ENCODE data around the gene FBXO9. TPM values are rescaled to one million over a fixed set of nuclear protein-coding genes. Genes with fewer than 3 reads are reported as not detected.
"Not testable (repeated sequence)": the region's sequence is repeated elsewhere in the genome, so short reads cannot be mapped to it uniquely, and the experiment has no call there.

The FBXO9 gene
- polyA plus RNA-seq, 1 of the 3 experiments (the other 2 are of a cell fraction): 61.9 TPM

DNA sequence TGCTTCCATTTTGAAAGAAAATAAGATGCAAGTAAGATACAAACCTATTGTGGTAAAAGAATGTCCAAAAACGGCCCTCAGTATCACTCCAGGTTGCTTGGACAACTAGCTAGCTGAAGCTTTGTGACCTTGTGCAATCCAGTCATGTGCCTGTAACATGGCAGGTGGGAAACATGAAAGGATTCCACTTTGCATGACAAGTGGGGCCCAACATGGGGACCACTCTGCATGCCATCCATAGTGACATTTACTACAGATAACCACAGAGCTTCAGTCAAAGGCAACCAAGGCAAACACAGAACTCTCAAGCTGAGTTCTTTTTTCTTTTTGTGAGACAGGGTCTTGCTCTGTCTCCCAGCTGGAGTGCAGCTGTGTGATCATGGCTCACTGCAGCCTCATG lies 15.8 kb upstream of the FBXO9 start (continued):
- TF ChIP-seq FOSL2 (IDR thresholded peaks at IDR 0.05; ENCODE audit: borderline replicate concordance, low read depth) (no peak), EP300 (IDR thresholded peaks at IDR 0.05; ENCODE audit: borderline replicate concordance in 1 of 2, low read depth in 1 of 2, low read length in 1 of 2) (no peak), RFX5 (IDR thresholded peaks at IDR 0.05; ENCODE audit: low read length) (no peak)
- TF ChIP-seq, protein P1, sequence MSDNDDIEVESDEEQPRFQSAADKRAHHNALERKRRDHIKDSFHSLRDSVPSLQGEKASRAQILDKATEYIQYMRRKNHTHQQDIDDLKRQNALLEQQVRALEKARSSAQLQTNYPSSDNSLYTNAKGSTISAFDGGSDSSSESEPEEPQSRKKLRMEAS (IDR thresholded peaks at IDR 0.05; ENCODE audit: low read depth): no peak

DNA sequence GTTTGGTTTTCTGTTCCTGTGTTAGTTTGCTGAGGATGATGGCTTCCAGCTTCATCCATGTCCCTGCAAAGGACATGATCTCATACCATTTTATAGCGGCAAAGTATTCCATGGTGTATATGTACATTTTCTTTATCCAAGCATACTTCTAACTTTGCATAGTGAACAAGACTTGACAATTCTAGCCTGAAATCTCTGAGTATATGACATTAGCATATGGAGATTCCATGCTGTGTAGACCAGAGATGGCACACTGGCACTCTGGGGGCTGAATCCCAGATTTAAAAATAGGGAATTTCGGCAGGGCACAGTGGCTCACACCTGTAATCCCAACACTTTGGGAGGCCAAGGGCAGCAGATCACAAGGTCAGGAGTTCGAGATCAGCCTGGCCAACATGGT lies 13.1 kb upstream of the FBXO9 start:
- CTCF ChIA-PET; H3K9ac ChIP-seq; POLR2A ChIA-PET; H3K4me2 ChIP-seq; H3K4me3 ChIP-seq (ENCODE audit: low read depth in 2 of 2, low read length in 1 of 2); DNase-seq; H3K9me2 ChIP-seq; H3K27ac ChIP-seq (ENCODE audit: low read depth in 2 of 2, low read length in 1 of 2); H2AFZ ChIP-seq (ENCODE audit: low read depth); H4K20me1 ChIP-seq (ENCODE audit: insufficient read depth); H3K27me3 ChIP-seq (ENCODE audit: insufficient read depth); H3K9me3 ChIP-seq: not testable (repeated sequence)
- peaks cover 25% of the 10 kb centered on the region for H3F3A ChIP-seq (replicated peaks; ENCODE audit: insufficient read depth)
- H3K36me3 ChIP-seq (replicated peaks in 1 of 2; ENCODE audit: control insufficient read depth in 1 of 2, insufficient read depth in 2 of 2, low read length in 1 of 2): peaks cover 0 to 22% of the 10 kb centered on the region in 2 experiments
- peaks cover 0 to 20% of the 10 kb centered on the region in 2 experiments; a peak in 2 of 4 replicates for H3K4me1 ChIP-seq (ENCODE audit: control insufficient read depth in 1 of 2, insufficient read depth in 2 of 2, low read depth in 1 of 2, low read length in 1 of 2)
- WGBS (ENCODE audit: low lambda C conversion rate): 97% methylated on average over 3 of the region's 3 CpGs
- peaks cover 61% of the 10 kb centered on the region for H3K79me2 ChIP-seq (ENCODE audit: insufficient read depth)

DNA sequence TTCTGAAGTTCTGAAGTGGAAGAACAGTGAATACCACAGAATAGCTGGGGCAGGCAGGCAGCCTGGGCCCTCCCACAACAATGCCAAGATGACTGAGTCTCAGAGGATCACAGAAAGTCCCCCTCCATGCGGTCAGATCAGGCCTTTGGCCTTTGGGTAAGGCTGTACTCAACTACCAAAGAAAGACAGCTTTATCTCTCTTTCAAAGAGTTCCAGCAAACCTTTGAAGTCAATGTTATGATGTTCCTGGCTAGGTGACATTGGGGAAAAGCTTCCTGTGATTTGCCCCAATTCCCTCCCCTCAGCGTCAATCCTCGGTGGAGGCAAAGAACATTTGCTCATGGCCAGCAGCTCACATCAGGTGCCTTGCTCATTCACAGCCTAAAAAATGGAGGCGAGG lies 10.7 kb upstream of the FBXO9 start:
- H3F3A ChIP-seq (replicated peaks; ENCODE audit: insufficient read depth): peaks cover 3% of the 10 kb centered on the region
- no peak overlapping the region for H3K27ac ChIP-seq (ENCODE audit: low read depth in 2 of 2, low read length in 1 of 2)
- CTCF ChIA-PET: interaction anchor here (1.8 kb wide), 1 partner anchor 60 kb away, joined by 8 read pairs; the partner anchor contains the start of gene GSTA4
- no peak for DNase-seq
- H3K79me2 ChIP-seq (ENCODE audit: insufficient read depth): peaks cover 83% of the 10 kb centered on the region
- no peak overlapping the region for H3K9ac ChIP-seq
- H3K4me1 ChIP-seq (ENCODE audit: control insufficient read depth in 1 of 2, insufficient read depth in 2 of 2, low read depth in 1 of 2, low read length in 1 of 2): peaks cover 3 to 6% of the 10 kb centered on the region in 2 experiments; a peak in 3 of 4 replicates
- POLR2A ChIA-PET: no interaction called here
- no peaks in the 10 kb centered on the region for H3K27me3 ChIP-seq (ENCODE audit: insufficient read depth)
- H2AFZ ChIP-seq (ENCODE audit: low read depth): no peak overlapping the region
- H3K4me3 ChIP-seq (ENCODE audit: low read depth in 2 of 2, low read length in 1 of 2): no peak overlapping the region
- no peaks in the 10 kb centered on the region for H3K9me3 ChIP-seq
- no peaks in the 10 kb centered on the region for H3K9me2 ChIP-seq
- WGBS (ENCODE audit: low lambda C conversion rate): 91% methylated on average over 4 of the region's 4 CpGs
- H3K4me2 ChIP-seq: no peak overlapping the region
- H4K20me1 ChIP-seq (ENCODE audit: insufficient read depth): no peaks in the 10 kb centered on the region
- peaks cover 3 to 22% of the 10 kb centered on the region in 2 experiments for H3K36me3 ChIP-seq (replicated peaks in 1 of 2; ENCODE audit: control insufficient read depth in 1 of 2, insufficient read depth in 2 of 2, low read length in 1 of 2)
- no peak for TF ChIP-seq SMC3 (IDR thresholded peaks at IDR 0.05; ENCODE audit: low read depth, low read length)
- TF ChIP-seq, protein P2, sequence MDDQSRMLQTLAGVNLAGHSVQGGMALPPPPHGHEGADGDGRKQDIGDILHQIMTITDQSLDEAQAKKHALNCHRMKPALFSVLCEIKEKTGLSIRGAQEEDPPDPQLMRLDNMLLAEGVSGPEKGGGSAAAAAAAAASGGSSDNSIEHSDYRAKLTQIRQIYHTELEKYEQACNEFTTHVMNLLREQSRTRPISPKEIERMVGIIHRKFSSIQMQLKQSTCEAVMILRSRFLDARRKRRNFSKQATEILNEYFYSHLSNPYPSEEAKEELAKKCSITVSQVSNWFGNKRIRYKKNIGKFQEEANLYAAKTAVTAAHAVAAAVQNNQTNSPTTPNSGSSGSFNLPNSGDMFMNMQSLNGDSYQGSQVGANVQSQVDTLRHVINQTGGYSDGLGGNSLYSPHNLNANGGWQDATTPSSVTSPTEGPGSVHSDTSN (IDR thresholded peaks at IDR 0.05): no peak
- no peak for TF ChIP-seq GATA2 (CRISPR knock-in tag; IDR thresholded peaks at IDR 0.05)
- TF ChIP-seq GABPA (IDR thresholded peaks at IDR 0.05; ENCODE audit: low read depth): no peak
- TF ChIP-seq JUND (IDR thresholded peaks at IDR 0.05): no peak

DNA sequence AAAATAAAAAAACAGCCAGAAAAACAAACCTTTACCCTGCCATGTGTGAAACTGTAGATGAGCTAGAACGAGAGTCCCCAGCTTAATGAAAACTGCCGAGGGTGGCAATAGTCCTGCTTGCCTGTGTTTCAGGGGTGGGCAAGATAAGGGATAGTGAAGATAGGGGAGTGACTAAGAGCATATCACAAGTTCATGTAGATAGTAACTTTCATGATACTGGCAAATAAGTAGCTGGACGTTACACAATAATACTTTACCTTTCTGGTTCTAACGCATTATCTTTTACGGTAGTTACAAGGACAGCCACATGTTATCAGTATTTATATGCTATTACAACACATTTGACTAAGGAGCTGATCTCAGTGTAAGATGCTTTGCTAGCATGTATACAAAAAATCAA lies 9.3 kb upstream of the FBXO9 start:
- Histone ChIP-seq H3K27me3 (ENCODE audit: insufficient read depth) (no peaks in the 10 kb centered on the region), H4K20me1 (ENCODE audit: insufficient read depth) (no peaks in the 10 kb centered on the region), H3K4me3 (ENCODE audit: low read depth in 2 of 2, low read length in 1 of 2) (no peak overlapping the region), H3F3A (replicated peaks; ENCODE audit: insufficient read depth) (no peaks in the 10 kb centered on the region), H3K9ac (no peak overlapping the region), H3K4me1 (ENCODE audit: control insufficient read depth in 1 of 2, insufficient read depth in 2 of 2, low read depth in 1 of 2, low read length in 1 of 2) (peaks cover 3 to 16% of the 10 kb centered on the region in 2 experiments; a peak in 3 of 4 replicates), H2AFZ (ENCODE audit: low read depth) (no peak overlapping the region), H3K4me2 (no peak overlapping the region), H3K79me2 (ENCODE audit: insufficient read depth) (peaks cover 93% of the 10 kb centered on the region), H3K36me3 (replicated peaks in 1 of 2; ENCODE audit: control insufficient read depth in 1 of 2, insufficient read depth in 2 of 2, low read length in 1 of 2) (peaks cover 3 to 21% of the 10 kb centered on the region in 2 experiments), H3K9me2 (no peaks in the 10 kb centered on the region), H3K9me3 (no peaks in the 10 kb centered on the region), H3K27ac (ENCODE audit: low read depth in 2 of 2, low read length in 1 of 2) (no peak overlapping the region)
- 91% methylated on average over 5 of the region's 5 CpGs for WGBS (ENCODE audit: low lambda C conversion rate)
- CTCF ChIA-PET: interaction anchor here (0.8 to 1.8 kb wide), 5 partner anchors 15 to 331 kb away, joined by 3 to 8 read pairs (median 3); partner anchors contain the start of gene GSTA4
- TF ChIP-seq, protein P3, sequence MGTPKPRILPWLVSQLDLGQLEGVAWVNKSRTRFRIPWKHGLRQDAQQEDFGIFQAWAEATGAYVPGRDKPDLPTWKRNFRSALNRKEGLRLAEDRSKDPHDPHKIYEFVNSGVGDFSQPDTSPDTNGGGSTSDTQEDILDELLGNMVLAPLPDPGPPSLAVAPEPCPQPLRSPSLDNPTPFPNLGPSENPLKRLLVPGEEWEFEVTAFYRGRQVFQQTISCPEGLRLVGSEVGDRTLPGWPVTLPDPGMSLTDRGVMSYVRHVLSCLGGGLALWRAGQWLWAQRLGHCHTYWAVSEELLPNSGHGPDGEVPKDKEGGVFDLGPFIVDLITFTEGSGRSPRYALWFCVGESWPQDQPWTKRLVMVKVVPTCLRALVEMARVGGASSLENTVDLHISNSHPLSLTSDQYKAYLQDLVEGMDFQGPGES (IDR thresholded peaks at IDR 0.05; ENCODE audit: low read depth, low read length): no peak
- TF ChIP-seq RFX5 (IDR thresholded peaks at IDR 0.05; ENCODE audit: low read length) (no peak), RXRA (IDR thresholded peaks at IDR 0.05; ENCODE audit: borderline replicate concordance, low read depth) (no peak), TEAD4 (IDR thresholded peaks at IDR 0.05; ENCODE audit: borderline replicate concordance, insufficient read depth) (no peak), NRF1 (IDR thresholded peaks at IDR 0.05; ENCODE audit: low read depth, low read length) (no peak), POLR2AphosphoS5 (IDR thresholded peaks at IDR 0.05; ENCODE audit: low read depth, low read length) (no peak)
- TF ChIP-seq, protein P4, sequence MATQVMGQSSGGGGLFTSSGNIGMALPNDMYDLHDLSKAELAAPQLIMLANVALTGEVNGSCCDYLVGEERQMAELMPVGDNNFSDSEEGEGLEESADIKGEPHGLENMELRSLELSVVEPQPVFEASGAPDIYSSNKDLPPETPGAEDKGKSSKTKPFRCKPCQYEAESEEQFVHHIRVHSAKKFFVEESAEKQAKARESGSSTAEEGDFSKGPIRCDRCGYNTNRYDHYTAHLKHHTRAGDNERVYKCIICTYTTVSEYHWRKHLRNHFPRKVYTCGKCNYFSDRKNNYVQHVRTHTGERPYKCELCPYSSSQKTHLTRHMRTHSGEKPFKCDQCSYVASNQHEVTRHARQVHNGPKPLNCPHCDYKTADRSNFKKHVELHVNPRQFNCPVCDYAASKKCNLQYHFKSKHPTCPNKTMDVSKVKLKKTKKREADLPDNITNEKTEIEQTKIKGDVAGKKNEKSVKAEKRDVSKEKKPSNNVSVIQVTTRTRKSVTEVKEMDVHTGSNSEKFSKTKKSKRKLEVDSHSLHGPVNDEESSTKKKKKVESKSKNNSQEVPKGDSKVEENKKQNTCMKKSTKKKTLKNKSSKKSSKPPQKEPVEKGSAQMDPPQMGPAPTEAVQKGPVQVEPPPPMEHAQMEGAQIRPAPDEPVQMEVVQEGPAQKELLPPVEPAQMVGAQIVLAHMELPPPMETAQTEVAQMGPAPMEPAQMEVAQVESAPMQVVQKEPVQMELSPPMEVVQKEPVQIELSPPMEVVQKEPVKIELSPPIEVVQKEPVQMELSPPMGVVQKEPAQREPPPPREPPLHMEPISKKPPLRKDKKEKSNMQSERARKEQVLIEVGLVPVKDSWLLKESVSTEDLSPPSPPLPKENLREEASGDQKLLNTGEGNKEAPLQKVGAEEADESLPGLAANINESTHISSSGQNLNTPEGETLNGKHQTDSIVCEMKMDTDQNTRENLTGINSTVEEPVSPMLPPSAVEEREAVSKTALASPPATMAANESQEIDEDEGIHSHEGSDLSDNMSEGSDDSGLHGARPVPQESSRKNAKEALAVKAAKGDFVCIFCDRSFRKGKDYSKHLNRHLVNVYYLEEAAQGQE (IDR thresholded peaks at IDR 0.05; ENCODE audit: low read depth, low read length): no peak
- DNase-seq: no peak
- POLR2A ChIA-PET: no interaction called here

Data from SK-N-SH (cell line).